Mesothelial cell of epicardium (in vitro differentiated cells): Measurements from ENCODE around the gene MYH9. TPM values are rescaled to one million over a fixed set of nuclear protein-coding genes. Genes with fewer than 3 reads are reported as not detected.

ENCODE experiments used
- DNase-seq, 2 experiments: peaks; one replicate each; pipeline ENCODE4 v3.0.0; 2021; ENCODE audit warnings: low spot score in 2 of 2; ENCODE audit not compliant: unreplicated experiment in 2 of 2
- H3K27ac Mint-ChIP-seq: 2 replicates; pipeline ENCODE4 v1.8.0; 2021; ENCODE audit warnings: mixed read lengths
- H3K27me3 Mint-ChIP-seq: 2 replicates; pipeline ENCODE4 v1.8.0; 2021; ENCODE audit warnings: low read depth, mixed read lengths
- H3K36me3 Mint-ChIP-seq: 2 replicates; pipeline ENCODE4 v1.8.0; 2021; ENCODE audit warnings: mixed read lengths
- H3K4me1 Mint-ChIP-seq: 2 replicates; pipeline ENCODE4 v1.8.0; 2021; ENCODE audit warnings: mixed read lengths
- H3K4me3 Mint-ChIP-seq: 2 replicates; pipeline ENCODE4 v1.8.0; 2021; ENCODE audit warnings: mild to moderate bottlenecking, moderate library complexity, mixed read lengths
- H3K9me3 Mint-ChIP-seq: 2 replicates; pipeline ENCODE4 v1.8.0; 2021; ENCODE audit warnings: mixed read lengths
- total RNA-seq: library from RNA; stranded (reverse); gene quantifications from 3 replicates; pipeline ENCODE4 v1.2.1, GENCODE V29; 2021
- TF ChIP-seq, protein P1 (sequence below): fragments of 200-600 bp; sonication (generic); IDR thresholded peaks from one replicate; pipeline ENCODE4 v1.5.0; 2021; ENCODE audit warnings: antibody characterized with exemption; ENCODE audit not compliant: unreplicated experiment

Gene MYH9
- total RNA-seq, 1 donor from 2014 or later = 341 TPM

DNA sequence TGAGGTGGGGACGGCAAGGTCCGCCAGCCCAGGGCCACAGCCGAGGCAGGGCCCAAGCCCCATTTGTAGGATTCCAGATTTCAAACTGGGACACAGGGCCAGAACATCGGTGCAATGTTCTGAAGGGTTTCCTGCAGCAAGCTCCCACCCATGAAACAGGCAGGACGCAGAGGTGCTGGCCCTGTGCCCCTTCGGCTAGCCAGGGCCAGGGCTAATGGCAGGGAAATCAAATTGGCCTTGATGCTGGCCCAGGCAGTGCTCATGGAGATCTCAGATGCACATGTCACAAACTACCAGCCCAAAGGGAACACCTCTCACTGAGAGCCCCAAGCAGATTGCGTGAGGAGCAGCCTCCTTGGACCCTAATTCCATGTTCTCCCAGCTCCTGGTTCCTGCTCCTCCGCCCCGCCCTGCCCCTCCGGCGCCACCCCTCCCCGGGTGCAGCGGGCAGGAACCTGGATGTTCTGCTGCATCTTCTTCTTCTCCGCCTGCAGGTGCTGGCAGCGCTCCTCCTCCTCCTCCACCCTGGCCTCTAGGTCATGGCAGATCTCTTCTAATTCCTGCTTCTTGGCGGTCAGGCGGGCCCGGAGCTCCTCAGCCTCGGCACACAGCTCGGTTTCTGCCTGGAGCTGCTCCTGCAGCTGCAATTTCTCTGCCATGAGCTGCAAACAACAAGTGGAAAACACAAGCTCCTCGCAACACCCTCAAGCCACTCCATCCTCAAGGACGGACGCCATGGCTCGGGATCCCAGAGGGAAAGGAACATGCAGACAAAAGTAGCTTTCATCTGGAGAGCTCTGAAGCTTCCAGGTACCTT, 87.2 kb downstream of the MYH9 start:
- TF ChIP-seq, protein P1, sequence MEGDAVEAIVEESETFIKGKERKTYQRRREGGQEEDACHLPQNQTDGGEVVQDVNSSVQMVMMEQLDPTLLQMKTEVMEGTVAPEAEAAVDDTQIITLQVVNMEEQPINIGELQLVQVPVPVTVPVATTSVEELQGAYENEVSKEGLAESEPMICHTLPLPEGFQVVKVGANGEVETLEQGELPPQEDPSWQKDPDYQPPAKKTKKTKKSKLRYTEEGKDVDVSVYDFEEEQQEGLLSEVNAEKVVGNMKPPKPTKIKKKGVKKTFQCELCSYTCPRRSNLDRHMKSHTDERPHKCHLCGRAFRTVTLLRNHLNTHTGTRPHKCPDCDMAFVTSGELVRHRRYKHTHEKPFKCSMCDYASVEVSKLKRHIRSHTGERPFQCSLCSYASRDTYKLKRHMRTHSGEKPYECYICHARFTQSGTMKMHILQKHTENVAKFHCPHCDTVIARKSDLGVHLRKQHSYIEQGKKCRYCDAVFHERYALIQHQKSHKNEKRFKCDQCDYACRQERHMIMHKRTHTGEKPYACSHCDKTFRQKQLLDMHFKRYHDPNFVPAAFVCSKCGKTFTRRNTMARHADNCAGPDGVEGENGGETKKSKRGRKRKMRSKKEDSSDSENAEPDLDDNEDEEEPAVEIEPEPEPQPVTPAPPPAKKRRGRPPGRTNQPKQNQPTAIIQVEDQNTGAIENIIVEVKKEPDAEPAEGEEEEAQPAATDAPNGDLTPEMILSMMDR = no peak
- Mint-ChIP-seq H3K27ac (no peak overlapping the region), H3K36me3 (peaks cover 32% of the 10 kb centered on the region), H3K4me3 (no peak overlapping the region), H3K4me1 (no peaks in the 10 kb centered on the region), H3K27me3 (no peaks in the 10 kb centered on the region), H3K9me3 (no peaks in the 10 kb centered on the region)
- DNase-seq = no peak

- Mint-ChIP-seq H3K4me1 (no peaks in the 10 kb centered on the region), H3K36me3 (peaks cover 32% of the 10 kb centered on the region), H3K4me3 (no peak overlapping the region), H3K27ac (no peak overlapping the region), H3K9me3 (no peaks in the 10 kb centered on the region), H3K27me3 (no peaks in the 10 kb centered on the region)
- no peak for DNase-seq
- TF ChIP-seq, protein P1 = no peak
These were observed 87.9 kb downstream of the MYH9 start for GRCh38 chr22:36299911-36300310.

GRCh38 chr22:36299295-36299694, 88.5 kb downstream of the MYH9 start:
- H3K36me3 Mint-ChIP-seq = peaks cover 35% of the 10 kb centered on the region
- no peak for DNase-seq
- H3K27me3 Mint-ChIP-seq = no peaks in the 10 kb centered on the region
- no peaks in the 10 kb centered on the region for H3K9me3 Mint-ChIP-seq
- no peak overlapping the region for H3K4me3 Mint-ChIP-seq
- no peak overlapping the region for H3K27ac Mint-ChIP-seq
- TF ChIP-seq, protein P1 = no peak
- H3K4me1 Mint-ChIP-seq = no peaks in the 10 kb centered on the region

DNA sequence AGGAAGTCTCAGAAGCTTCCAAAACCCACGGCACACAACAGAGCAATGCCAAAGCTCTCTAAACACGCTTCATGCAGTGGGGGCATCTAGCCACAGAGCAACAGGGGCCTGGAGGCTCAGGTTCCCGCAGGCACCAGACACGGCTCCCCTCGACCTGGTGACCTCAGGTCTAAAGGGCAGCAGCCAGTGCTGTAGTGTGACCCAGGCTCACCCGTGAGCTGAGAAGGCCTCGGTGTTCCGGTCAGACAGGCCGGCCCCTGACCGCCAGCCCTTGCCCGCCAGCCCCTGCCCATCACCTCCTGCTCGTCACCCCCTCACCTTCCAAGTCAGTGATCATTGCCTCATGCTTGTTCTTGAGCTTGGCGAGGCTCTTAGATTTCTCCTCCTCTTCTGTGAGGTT, 89.2 kb downstream of the MYH9 start:
- Mint-ChIP-seq H3K27ac (no peak overlapping the region), H3K9me3 (no peaks in the 10 kb centered on the region), H3K4me1 (no peaks in the 10 kb centered on the region), H3K36me3 (peaks cover 35% of the 10 kb centered on the region), H3K27me3 (no peaks in the 10 kb centered on the region), H3K4me3 (no peak overlapping the region)
- DNase-seq = no peak
- TF ChIP-seq, protein P1 = no peak

GRCh38 chr22:36298118-36298517, 89.6 kb downstream of the MYH9 start:
- TF ChIP-seq, protein P1 = no peak
- no peaks in the 10 kb centered on the region for H3K4me1 Mint-ChIP-seq
- H3K27ac Mint-ChIP-seq = no peak overlapping the region
- DNase-seq = no peak
- H3K9me3 Mint-ChIP-seq = no peaks in the 10 kb centered on the region
- H3K4me3 Mint-ChIP-seq = no peak overlapping the region
- no peaks in the 10 kb centered on the region for H3K27me3 Mint-ChIP-seq
- peaks cover 39% of the 10 kb centered on the region for H3K36me3 Mint-ChIP-seq
